ENCODE data around the gene ADRB1.
A peak's percentile ranks its signal among the peaks of the same experiment; 100 is the strongest.

Gene ADRB1

DNA sequence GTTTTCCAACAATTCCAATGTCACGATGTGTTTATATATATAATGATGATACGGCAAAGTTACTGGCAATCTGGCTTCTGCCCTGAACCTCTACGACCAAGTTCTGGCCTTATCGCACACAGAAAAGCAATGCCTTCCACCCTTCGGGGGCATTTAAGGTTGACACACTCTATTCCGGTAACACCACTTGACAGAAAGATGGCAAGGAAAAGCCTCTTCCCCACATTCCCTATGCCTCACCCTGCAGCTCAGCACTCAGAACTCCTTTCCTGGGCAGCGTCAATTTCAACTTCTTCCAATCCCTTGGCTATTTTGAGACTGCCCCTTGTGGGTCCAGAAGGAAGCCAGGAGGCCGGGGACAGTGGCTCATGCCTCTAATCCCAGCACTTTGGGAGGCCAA lies 2.5 kb upstream of the ADRB1 start:
- no peak for DNase-seq (ENCODE audit: low spot score)
- TF ChIP-seq, protein P1, sequence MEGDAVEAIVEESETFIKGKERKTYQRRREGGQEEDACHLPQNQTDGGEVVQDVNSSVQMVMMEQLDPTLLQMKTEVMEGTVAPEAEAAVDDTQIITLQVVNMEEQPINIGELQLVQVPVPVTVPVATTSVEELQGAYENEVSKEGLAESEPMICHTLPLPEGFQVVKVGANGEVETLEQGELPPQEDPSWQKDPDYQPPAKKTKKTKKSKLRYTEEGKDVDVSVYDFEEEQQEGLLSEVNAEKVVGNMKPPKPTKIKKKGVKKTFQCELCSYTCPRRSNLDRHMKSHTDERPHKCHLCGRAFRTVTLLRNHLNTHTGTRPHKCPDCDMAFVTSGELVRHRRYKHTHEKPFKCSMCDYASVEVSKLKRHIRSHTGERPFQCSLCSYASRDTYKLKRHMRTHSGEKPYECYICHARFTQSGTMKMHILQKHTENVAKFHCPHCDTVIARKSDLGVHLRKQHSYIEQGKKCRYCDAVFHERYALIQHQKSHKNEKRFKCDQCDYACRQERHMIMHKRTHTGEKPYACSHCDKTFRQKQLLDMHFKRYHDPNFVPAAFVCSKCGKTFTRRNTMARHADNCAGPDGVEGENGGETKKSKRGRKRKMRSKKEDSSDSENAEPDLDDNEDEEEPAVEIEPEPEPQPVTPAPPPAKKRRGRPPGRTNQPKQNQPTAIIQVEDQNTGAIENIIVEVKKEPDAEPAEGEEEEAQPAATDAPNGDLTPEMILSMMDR (IDR thresholded peaks at IDR 0.05; ENCODE audit: extremely low read depth, insufficient read depth, missing control alignments) = no peak
- in situ Hi-C loops (cut with MboI; ENCODE audit: low pct_unique_long_range_greater_than_20kb, low sequenced_read_pairs, unreplicated experiment) = loop anchor here (10.0 kb wide), 1 partner anchor 54 kb away; no protein-coding TSS in a partner anchor

DNA sequence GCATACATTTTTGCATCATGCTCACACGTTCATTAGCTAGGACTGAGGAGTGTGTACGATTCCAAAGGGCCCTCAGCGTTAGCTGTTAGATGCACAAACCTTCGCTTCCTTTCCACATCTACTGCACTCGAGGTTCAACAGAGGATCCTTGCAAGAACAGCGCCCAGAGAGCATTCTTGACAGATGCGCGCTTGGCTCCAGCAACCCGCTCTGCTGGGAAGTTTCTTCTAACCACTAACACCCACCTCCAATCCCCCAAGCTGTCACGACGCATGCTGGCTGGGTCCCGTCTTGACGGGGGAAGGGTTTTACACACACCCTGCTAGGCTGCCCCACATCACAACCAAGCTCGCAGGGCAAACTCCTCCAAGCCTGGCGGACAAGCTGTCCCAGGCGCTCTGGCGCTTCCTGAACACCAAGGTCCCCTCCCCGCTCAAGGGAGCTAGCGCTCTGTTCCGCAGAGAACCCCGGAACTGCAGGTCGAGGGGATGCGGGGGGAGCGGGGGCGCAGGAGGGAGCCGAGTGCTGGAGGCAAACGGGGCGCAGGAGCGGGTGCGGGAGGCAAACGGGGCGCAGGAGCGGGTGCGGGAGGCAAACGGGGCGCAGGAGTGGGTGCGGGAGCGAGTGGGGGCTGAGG lies 653 bp upstream of the ADRB1 start:
- peak; percentile 62 for DNase-seq (ENCODE audit: low spot score)
- TF ChIP-seq, protein P1 (IDR thresholded peaks at IDR 0.05; ENCODE audit: extremely low read depth, insufficient read depth, missing control alignments) = no peak
- in situ Hi-C loops (cut with MboI; ENCODE audit: low pct_unique_long_range_greater_than_20kb, low sequenced_read_pairs, unreplicated experiment) = loop anchor here (10.0 kb wide), 1 partner anchor 52 kb away; no protein-coding TSS in a partner anchor

DNA sequence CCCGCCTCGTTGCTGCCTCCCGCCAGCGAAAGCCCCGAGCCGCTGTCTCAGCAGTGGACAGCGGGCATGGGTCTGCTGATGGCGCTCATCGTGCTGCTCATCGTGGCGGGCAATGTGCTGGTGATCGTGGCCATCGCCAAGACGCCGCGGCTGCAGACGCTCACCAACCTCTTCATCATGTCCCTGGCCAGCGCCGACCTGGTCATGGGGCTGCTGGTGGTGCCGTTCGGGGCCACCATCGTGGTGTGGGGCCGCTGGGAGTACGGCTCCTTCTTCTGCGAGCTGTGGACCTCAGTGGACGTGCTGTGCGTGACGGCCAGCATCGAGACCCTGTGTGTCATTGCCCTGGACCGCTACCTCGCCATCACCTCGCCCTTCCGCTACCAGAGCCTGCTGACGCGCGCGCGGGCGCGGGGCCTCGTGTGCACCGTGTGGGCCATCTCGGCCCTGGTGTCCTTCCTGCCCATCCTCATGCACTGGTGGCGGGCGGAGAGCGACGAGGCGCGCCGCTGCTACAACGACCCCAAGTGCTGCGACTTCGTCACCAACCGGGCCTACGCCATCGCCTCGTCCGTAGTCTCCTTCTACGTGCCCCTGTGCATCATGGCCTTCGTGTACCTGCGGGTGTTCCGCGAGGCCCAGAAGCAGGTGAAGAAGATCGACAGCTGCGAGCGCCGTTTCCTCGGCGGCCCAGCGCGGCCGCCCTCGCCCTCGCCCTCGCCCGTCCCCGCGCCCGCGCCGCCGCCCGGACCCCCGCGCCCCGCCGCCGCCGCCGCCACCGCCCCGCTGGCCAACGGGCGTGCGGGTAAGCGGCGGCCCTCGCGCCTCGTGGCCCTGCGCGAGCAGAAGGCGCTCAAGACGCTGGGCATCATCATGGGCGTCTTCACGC lies 825 bp downstream of the ADRB1 start:
- TF ChIP-seq, protein P1 (IDR thresholded peaks at IDR 0.05; ENCODE audit: extremely low read depth, insufficient read depth, missing control alignments) = no peak
- in situ Hi-C loops (cut with MboI; ENCODE audit: low pct_unique_long_range_greater_than_20kb, low sequenced_read_pairs, unreplicated experiment) = loop anchor here (10.0 kb wide), 1 partner anchor 50 kb away; no protein-coding TSS in a partner anchor
- peak; percentile 38 for DNase-seq (ENCODE audit: low spot score)

DNA sequence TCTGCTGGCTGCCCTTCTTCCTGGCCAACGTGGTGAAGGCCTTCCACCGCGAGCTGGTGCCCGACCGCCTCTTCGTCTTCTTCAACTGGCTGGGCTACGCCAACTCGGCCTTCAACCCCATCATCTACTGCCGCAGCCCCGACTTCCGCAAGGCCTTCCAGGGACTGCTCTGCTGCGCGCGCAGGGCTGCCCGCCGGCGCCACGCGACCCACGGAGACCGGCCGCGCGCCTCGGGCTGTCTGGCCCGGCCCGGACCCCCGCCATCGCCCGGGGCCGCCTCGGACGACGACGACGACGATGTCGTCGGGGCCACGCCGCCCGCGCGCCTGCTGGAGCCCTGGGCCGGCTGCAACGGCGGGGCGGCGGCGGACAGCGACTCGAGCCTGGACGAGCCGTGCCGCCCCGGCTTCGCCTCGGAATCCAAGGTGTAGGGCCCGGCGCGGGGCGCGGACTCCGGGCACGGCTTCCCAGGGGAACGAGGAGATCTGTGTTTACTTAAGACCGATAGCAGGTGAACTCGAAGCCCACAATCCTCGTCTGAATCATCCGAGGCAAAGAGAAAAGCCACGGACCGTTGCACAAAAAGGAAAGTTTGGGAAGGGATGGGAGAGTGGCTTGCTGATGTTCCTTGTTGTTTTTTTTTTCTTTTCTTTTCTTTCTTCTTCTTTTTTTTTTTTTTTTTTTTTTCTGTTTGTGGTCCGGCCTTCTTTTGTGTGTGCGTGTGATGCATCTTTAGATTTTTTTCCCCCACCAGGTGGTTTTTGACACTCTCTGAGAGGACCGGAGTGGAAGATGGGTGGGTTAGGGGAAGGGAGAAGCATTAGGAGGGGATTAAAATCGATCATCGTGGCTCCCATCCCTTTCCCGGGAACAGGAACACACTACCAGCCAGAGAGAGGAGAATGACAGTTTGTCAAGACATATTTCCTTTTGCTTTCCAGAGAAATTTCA lies 1.7 kb downstream of the ADRB1 start:
- in situ Hi-C loops (cut with MboI; ENCODE audit: low pct_unique_long_range_greater_than_20kb, low sequenced_read_pairs, unreplicated experiment) = loop anchor here (10.0 kb wide), 1 partner anchor 49 kb away; no protein-coding TSS in a partner anchor
- peak; percentile 70 for DNase-seq (ENCODE audit: low spot score)
- TF ChIP-seq, protein P1 (IDR thresholded peaks at IDR 0.05; ENCODE audit: extremely low read depth, insufficient read depth, missing control alignments) = no peak

DNA sequence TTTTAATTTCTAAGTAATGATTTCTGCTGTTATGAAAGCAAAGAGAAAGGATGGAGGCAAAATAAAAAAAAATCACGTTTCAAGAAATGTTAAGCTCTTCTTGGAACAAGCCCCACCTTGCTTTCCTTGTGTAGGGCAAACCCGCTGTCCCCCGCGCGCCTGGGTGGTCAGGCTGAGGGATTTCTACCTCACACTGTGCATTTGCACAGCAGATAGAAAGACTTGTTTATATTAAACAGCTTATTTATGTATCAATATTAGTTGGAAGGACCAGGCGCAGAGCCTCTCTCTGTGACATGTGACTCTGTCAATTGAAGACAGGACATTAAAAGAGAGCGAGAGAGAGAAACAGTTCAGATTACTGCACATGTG lies 2.4 kb downstream of the ADRB1 start:
- TF ChIP-seq, protein P1 (IDR thresholded peaks at IDR 0.05; ENCODE audit: extremely low read depth, insufficient read depth, missing control alignments) = no peak
- no peak for DNase-seq (ENCODE audit: low spot score)
- in situ Hi-C loops (cut with MboI; ENCODE audit: low pct_unique_long_range_greater_than_20kb, low sequenced_read_pairs, unreplicated experiment) = loop anchor here (10.0 kb wide), 1 partner anchor 49 kb away; no protein-coding TSS in a partner anchor

DNA sequence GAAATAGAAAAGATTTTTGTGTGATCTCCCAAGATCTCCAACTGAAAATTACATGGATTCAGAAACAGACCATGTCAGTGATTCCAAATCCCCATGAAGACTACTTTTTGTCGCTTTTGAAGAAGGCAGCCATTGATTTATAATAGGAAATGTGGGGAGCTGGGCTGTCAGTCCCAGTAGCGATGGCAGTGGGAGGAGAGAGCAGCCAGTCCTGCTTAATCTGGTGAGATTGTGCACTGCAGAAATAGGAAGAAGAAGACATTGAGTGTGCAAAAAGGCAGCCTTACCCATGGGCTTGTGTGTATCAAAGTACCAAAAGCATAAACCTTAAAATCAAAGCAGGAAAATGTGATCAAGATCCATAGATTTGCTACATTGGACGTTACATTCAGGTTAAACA lies 4.8 kb downstream of the ADRB1 start:
- DNase-seq (ENCODE audit: low spot score) = no peak
- in situ Hi-C loops (cut with MboI; ENCODE audit: low pct_unique_long_range_greater_than_20kb, low sequenced_read_pairs, unreplicated experiment) = loop anchor here (10.0 kb wide), 1 partner anchor 46 kb away; no protein-coding TSS in a partner anchor
- TF ChIP-seq, protein P1 (IDR thresholded peaks at IDR 0.05; ENCODE audit: extremely low read depth, insufficient read depth, missing control alignments) = no peak

All from GM13977 (cell line).